ENCODE results near the gene ARID3B. TPM values are rescaled to one million over a fixed set of nuclear protein-coding genes. Genes with fewer than 3 reads are reported as not detected.

Gene ARID3B
- total RNA-seq, 1 experiment from 2014 or later = 19.0 TPM

- peaks cover 18% of the 10 kb centered on the region for H4K20me1 ChIP-seq (ENCODE audit: low read length)
- ChIA-PET CTCF (no interaction called here), POLR2A (ENCODE audit: unreplicated experiment) (no interaction called here)
Observed at GRCh38 chr15:74625693-74626092, 84.7 kb downstream of the ARID3B start.

GRCh38 chr15:74626336-74626735 is 85.3 kb downstream of the ARID3B start:
- Histone ChIP-seq H3K27me3 (ENCODE audit: low read length) (no peaks in the 10 kb centered on the region), H3K4me2 (ENCODE audit: low read length) (no peak overlapping the region), H3F3A (ENCODE audit: low read length, unreplicated experiment) (no peaks in the 10 kb centered on the region), H2AFZ (ENCODE audit: low read length) (no peak overlapping the region), H3K4me1 (ENCODE audit: insufficient read depth, low read length) (no peaks in the 10 kb centered on the region), H3K9ac (ENCODE audit: low read length) (no peak overlapping the region), H3K9me2 (replicated peaks; ENCODE audit: low read length) (no peaks in the 10 kb centered on the region), H4K20me1 (ENCODE audit: low read length) (peaks cover 15% of the 10 kb centered on the region), H3K4me3 (ENCODE audit: low read length) (no peak overlapping the region), H3K9me3 (ENCODE audit: low read length) (no peaks in the 10 kb centered on the region), H3K36me3 (ENCODE audit: low read depth, low read length) (peaks cover 69% of the 10 kb centered on the region), H3K27ac (ENCODE audit: low read length) (no peak overlapping the region), H3K79me2 (ENCODE audit: low read length) (peaks cover 13% of the 10 kb centered on the region)
- ATAC-seq = no peak
- BruUV-seq (replicated peaks) = no TSS peak
- ChIA-PET POLR2A (ENCODE audit: unreplicated experiment) (no interaction called here), CTCF (no interaction called here)
- intact Hi-C loops (cut with micrococcal nuclease) = no loop called here
- no peak for DNase-seq
- no peak for TF ChIP-seq EZH2phosphoT487 (IDR thresholded peaks at IDR 0.05; ENCODE audit: borderline replicate concordance, low read length)

More at GRCh38 chr15:74625693-74626092, 84.7 kb downstream of the ARID3B start:
- Histone ChIP-seq H3K4me3 (ENCODE audit: low read length) (no peak overlapping the region), H3K27me3 (ENCODE audit: low read length) (no peaks in the 10 kb centered on the region), H3K36me3 (ENCODE audit: low read depth, low read length) (peaks cover 75% of the 10 kb centered on the region), H2AFZ (ENCODE audit: low read length) (no peak overlapping the region), H3F3A (ENCODE audit: low read length, unreplicated experiment) (no peaks in the 10 kb centered on the region), H3K27ac (ENCODE audit: low read length) (no peak overlapping the region), H3K9me2 (replicated peaks; ENCODE audit: low read length) (no peaks in the 10 kb centered on the region), H3K4me1 (ENCODE audit: insufficient read depth, low read length) (no peaks in the 10 kb centered on the region), H3K4me2 (ENCODE audit: low read length) (no peak overlapping the region), H3K79me2 (ENCODE audit: low read length) (peaks cover 18% of the 10 kb centered on the region), H3K9ac (ENCODE audit: low read length) (no peak overlapping the region), H3K9me3 (ENCODE audit: low read length) (no peaks in the 10 kb centered on the region)
- intact Hi-C loops (cut with micrococcal nuclease) = no loop called here
- ATAC-seq (no peak), DNase-seq (no peak)
- BruUV-seq (replicated peaks) = no TSS peak
- TF ChIP-seq CTCF (conservative IDR thresholded peaks at IDR 0.05; ENCODE audit: low read depth, low read length) (no peak), EZH2 (IDR thresholded peaks at IDR 0.05; ENCODE audit: low read length, unreplicated experiment) (no peak), EZH2phosphoT487 (IDR thresholded peaks at IDR 0.05; ENCODE audit: borderline replicate concordance, low read length) (no peak)

GRCh38 chr15:74626752-74627692 is 86.0 kb downstream of the ARID3B start:
- TF ChIP-seq CTCF (conservative IDR thresholded peaks at IDR 0.05; ENCODE audit: low read depth, low read length) (no peak), EZH2phosphoT487 (IDR thresholded peaks at IDR 0.05; ENCODE audit: borderline replicate concordance, low read length) (no peak), EZH2 (IDR thresholded peaks at IDR 0.05; ENCODE audit: low read length, unreplicated experiment) (no peak)
- Histone ChIP-seq H3K4me1 (ENCODE audit: insufficient read depth, low read length) (no peaks in the 10 kb centered on the region), H3K27ac (ENCODE audit: low read length) (no peak overlapping the region), H3K9me3 (ENCODE audit: low read length) (no peaks in the 10 kb centered on the region), H3K4me2 (ENCODE audit: low read length) (no peak overlapping the region), H4K20me1 (ENCODE audit: low read length) (peaks cover 9% of the 10 kb centered on the region), H3K4me3 (ENCODE audit: low read length) (no peak overlapping the region), H3K9me2 (replicated peaks; ENCODE audit: low read length) (no peaks in the 10 kb centered on the region), H3K27me3 (ENCODE audit: low read length) (no peaks in the 10 kb centered on the region), H3K9ac (ENCODE audit: low read length) (no peak overlapping the region), H3K36me3 (ENCODE audit: low read depth, low read length) (peaks cover 65% of the 10 kb centered on the region), H3F3A (ENCODE audit: low read length, unreplicated experiment) (no peaks in the 10 kb centered on the region), H2AFZ (ENCODE audit: low read length) (no peak overlapping the region), H3K79me2 (ENCODE audit: low read length) (peaks cover 6% of the 10 kb centered on the region)
- ChIA-PET POLR2A (ENCODE audit: unreplicated experiment) (no interaction called here), CTCF (no interaction called here)
- ATAC-seq (no peak), DNase-seq (no peak)
- intact Hi-C loops (cut with micrococcal nuclease) = no loop called here
- no TSS peak for BruUV-seq (replicated peaks)
